Activated CD8-positive, alpha-beta memory T cell treated with anti-CD3 and anti-CD28 coated beads for 36 hours (primary cell): ENCODE measurements around the gene DIPK1B. TPM values are rescaled to one million over a fixed set of nuclear protein-coding genes. Genes with fewer than 3 reads are reported as not detected.
"Not testable (repeated sequence)": the region's sequence is repeated elsewhere in the genome, so short reads cannot be mapped to it uniquely, and the experiment has no call there.

Experiments
- CTCF ChIA-PET: fragments of 350-600 bp; sonication (Branson Sonifier 250); formaldehyde crosslinking; loops from one replicate; lab custom pipeline; 2021; ENCODE audit warnings: antibody characterized with exemption; lab: Charles Lee
- POLR2A ChIA-PET: fragments of 350-600 bp; sonication (Branson Sonifier 250); formaldehyde crosslinking; loops from one replicate; lab custom pipeline; 2021; ENCODE audit warnings: antibody characterized with exemption; lab: Charles Lee
- total RNA-seq, 2 experiments: library from RNA; stranded (reverse); gene quantifications; one replicate each; pipeline ENCODE4 v1.2.3, GENCODE V29; 2021

DIPK1B gene
- total RNA-seq, 2 experiments from 2014 or later = not detected

- POLR2A ChIA-PET = no interaction called here
- CTCF ChIA-PET = no interaction called here
Observed at GRCh38 chr9:136747161-136748060, 35.0 kb downstream of the DIPK1B start.

GRCh38 chr9:136748201-136748600, 35.8 kb downstream of the DIPK1B start, which contains the start of gene LCN6:
Gene LCN6 (minus strand): TSS chr9:136748525. CDS start chr9:136748483, 42 bp downstream.
- POLR2A ChIA-PET = no interaction called here

GRCh38 chr9:136748666-136749611, 36.6 kb downstream of the DIPK1B start:
- ChIA-PET CTCF (no interaction called here), POLR2A (no interaction called here)

More at GRCh38 chr9:136748201-136748600, 35.8 kb downstream of the DIPK1B start, which contains the start of gene LCN6:
- CTCF ChIA-PET = no interaction called here

- POLR2A ChIA-PET = interaction anchor here (0.6 to 1.0 kb wide), 2 partner anchors 9 to 15 kb away, joined by 3 read pairs; no protein-coding TSS in a partner anchor
- CTCF ChIA-PET = no interaction called here
Observed at GRCh38 chr9:136750526-136750925, 38.2 kb downstream of the DIPK1B start.

- CTCF ChIA-PET = interaction anchor here (0.5 to 1.6 kb wide), 3 partner anchors 15 to 313 kb away, joined by 3 to 6 read pairs (median 3); no protein-coding TSS in a partner anchor
- POLR2A ChIA-PET = no interaction called here
Observed at GRCh38 chr9:136751244-136751643, 38.9 kb downstream of the DIPK1B start.

- POLR2A ChIA-PET = no interaction called here
- CTCF ChIA-PET = interaction anchor here (0.5 to 1.6 kb wide), 2 partner anchors 14 to 214 kb away, joined by 4 to 6 read pairs; no protein-coding TSS in a partner anchor
Observed at GRCh38 chr9:136751814-136752213, 39.4 kb downstream of the DIPK1B start.

- POLR2A ChIA-PET = no interaction called here
Observed at GRCh38 chr9:136753371-136754058, 41.1 kb downstream of the DIPK1B start.

GRCh38 chr9:136754059-136754572, 41.7 kb downstream of the DIPK1B start:
- ChIA-PET CTCF (interaction anchor here (1.3 kb wide), 1 partner anchor 10 kb away, joined by 3 read pairs; no protein-coding TSS in a partner anchor), POLR2A (no interaction called here)

More at GRCh38 chr9:136753371-136754058, 41.1 kb downstream of the DIPK1B start:
- CTCF ChIA-PET = no interaction called here

- POLR2A ChIA-PET = no interaction called here
- CTCF ChIA-PET = interaction anchor here (1.3 kb wide), 1 partner anchor 9 kb away, joined by 3 read pairs; no protein-coding TSS in a partner anchor
Observed at GRCh38 chr9:136754626-136755301, 42.4 kb downstream of the DIPK1B start.

GRCh38 chr9:136755302-136756133, 43.1 kb downstream of the DIPK1B start:
- CTCF ChIA-PET = interaction anchor here (1.3 kb wide), 1 partner anchor 8 kb away, joined by 3 read pairs; no protein-coding TSS in a partner anchor
- POLR2A ChIA-PET = not testable (repeated sequence)

GRCh38 chr9:136756134-136756438, 43.7 kb downstream of the DIPK1B start:
- POLR2A ChIA-PET = no interaction called here

GRCh38 chr9:136756836-136757235, 44.5 kb downstream of the DIPK1B start:
- CTCF ChIA-PET = no interaction called here
- POLR2A ChIA-PET = interaction anchor here (0.6 kb wide), 1 partner anchor 331 kb away, joined by 3 read pairs; no protein-coding TSS in a partner anchor

More at GRCh38 chr9:136756134-136756438, 43.7 kb downstream of the DIPK1B start:
- CTCF ChIA-PET = no interaction called here

GRCh38 chr9:136757328-136757727, 45.0 kb downstream of the DIPK1B start:
- ChIA-PET POLR2A (interaction anchor here (0.6 kb wide), 1 partner anchor 331 kb away, joined by 3 read pairs; no protein-coding TSS in a partner anchor), CTCF (interaction anchor here (0.9 to 1.8 kb wide), 4 partner anchors 16 to 39 kb away, joined by 3 to 8 read pairs (median 3); no protein-coding TSS in a partner anchor)

GRCh38 chr9:136757751-136758140, 45.4 kb downstream of the DIPK1B start:
- ChIA-PET POLR2A (no interaction called here), CTCF (interaction anchor here (0.9 to 1.8 kb wide), 5 partner anchors 16 to 40 kb away, joined by 3 to 8 read pairs (median 3); no protein-coding TSS in a partner anchor)

GRCh38 chr9:136759001-136759400, 46.6 kb downstream of the DIPK1B start:
- CTCF ChIA-PET = interaction anchor here (0.7 to 1.8 kb wide), 4 partner anchors 17 to 122 kb away, joined by 3 to 8 read pairs (median 4); no protein-coding TSS in a partner anchor
- POLR2A ChIA-PET = no interaction called here

GRCh38 chr9:136759436-136760325, 47.3 kb downstream of the DIPK1B start:
- ChIA-PET POLR2A (no interaction called here), CTCF (interaction anchor here (0.9 to 1.2 kb wide), 2 partner anchors 13 to 15 kb away, joined by 3 read pairs; no protein-coding TSS in a partner anchor)
